ENCODE results near the gene MED23. TPM values are rescaled to one million over a fixed set of nuclear protein-coding genes. Genes with fewer than 3 reads are reported as not detected.

The MED23 gene
- total and polyA plus RNA-seq, 2 donors (not counting 1 experiment from before 2014, with no cell fraction given): 25.1 to 27.4 TPM

DNA sequence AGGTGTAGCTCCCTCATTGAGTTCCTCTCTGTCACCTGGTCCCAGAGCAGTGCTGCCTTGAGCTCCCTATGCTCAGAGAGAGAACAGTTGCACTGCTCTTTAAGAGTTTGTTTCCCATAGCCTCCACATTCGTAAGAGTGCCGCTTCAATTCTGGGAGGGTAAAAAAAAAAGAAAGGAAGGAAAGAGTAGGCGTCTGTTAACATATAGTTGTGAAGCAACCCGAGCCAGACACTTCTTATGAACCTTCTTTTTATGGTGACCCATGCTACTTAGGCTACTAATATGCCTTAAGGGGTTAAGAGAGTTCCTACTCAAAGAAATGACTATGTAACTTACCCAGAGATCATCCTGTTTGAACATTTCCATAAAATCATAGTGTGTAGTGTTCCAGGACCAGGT, 59.3 kb downstream of the MED23 start:
- H3K79me2 ChIP-seq (ENCODE audit: control insufficient read depth, insufficient read depth, low read length): no peaks in the 10 kb centered on the region
- no peak overlapping the region for H2AFZ ChIP-seq (ENCODE audit: low read length)
- H4K20me1 ChIP-seq (ENCODE audit: control insufficient read depth, extremely low read depth, insufficient read depth, low read length): no peaks in the 10 kb centered on the region
- TF ChIP-seq, protein P1, sequence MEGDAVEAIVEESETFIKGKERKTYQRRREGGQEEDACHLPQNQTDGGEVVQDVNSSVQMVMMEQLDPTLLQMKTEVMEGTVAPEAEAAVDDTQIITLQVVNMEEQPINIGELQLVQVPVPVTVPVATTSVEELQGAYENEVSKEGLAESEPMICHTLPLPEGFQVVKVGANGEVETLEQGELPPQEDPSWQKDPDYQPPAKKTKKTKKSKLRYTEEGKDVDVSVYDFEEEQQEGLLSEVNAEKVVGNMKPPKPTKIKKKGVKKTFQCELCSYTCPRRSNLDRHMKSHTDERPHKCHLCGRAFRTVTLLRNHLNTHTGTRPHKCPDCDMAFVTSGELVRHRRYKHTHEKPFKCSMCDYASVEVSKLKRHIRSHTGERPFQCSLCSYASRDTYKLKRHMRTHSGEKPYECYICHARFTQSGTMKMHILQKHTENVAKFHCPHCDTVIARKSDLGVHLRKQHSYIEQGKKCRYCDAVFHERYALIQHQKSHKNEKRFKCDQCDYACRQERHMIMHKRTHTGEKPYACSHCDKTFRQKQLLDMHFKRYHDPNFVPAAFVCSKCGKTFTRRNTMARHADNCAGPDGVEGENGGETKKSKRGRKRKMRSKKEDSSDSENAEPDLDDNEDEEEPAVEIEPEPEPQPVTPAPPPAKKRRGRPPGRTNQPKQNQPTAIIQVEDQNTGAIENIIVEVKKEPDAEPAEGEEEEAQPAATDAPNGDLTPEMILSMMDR (conservative IDR thresholded peaks at IDR 0.05 in 1 of 2, IDR thresholded peaks at IDR 0.05 in 1 of 2; ENCODE audit: low read depth in 1 of 2, low read length in 2 of 2): no peak
- TF ChIP-seq EZH2 (IDR thresholded peaks at IDR 0.05; ENCODE audit: low read length, missing control alignments): no peak
- no peak for DNase-seq (ENCODE audit: low read depth in 2 of 2)
- no peak overlapping the region for H3K4me3 ChIP-seq (replicated peaks in 1 of 4; ENCODE audit: control extremely low read depth in 1 of 4, insufficient read depth in 1 of 4, low read depth in 3 of 4, low read length in 4 of 4)
- no peak overlapping the region for H3K27ac ChIP-seq (ENCODE audit: insufficient read depth, low read length)
- no peak overlapping the region for H3K4me2 ChIP-seq (ENCODE audit: extremely low read depth, insufficient read depth, low read length)
- no peak overlapping the region for H3K9ac ChIP-seq (ENCODE audit: insufficient read depth, low read length)
- H3K36me3 ChIP-seq (ENCODE audit: control insufficient read depth, insufficient read depth, low read length): no peaks in the 10 kb centered on the region
- H3K9me3 ChIP-seq (ENCODE audit: control insufficient read depth, insufficient read depth, low read depth, low read length): no peaks in the 10 kb centered on the region
- H3K27me3 ChIP-seq (ENCODE audit: control insufficient read depth, insufficient read depth, low read length): no peaks in the 10 kb centered on the region
- no peaks in the 10 kb centered on the region for H3K4me1 ChIP-seq (ENCODE audit: control insufficient read depth, extremely low read depth, insufficient read depth, low read length)

DNA sequence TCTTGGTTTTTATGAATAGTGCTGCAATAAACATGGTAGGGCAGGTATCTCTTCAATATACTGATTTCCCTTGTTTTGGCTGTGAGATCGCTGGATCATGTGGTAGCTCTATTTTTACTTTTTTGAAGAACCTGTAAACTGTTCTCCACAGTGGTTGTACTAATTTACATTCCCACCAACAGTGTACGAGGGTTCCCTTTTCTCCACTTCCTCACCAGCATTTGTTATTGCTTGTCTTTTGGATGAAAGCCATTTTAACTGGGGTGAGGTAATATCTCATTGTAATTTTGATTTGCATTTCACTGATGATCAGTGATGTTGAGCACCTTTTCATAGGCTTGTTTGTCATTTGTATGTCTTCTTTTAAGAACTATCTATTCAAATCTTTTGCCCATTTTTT, 63.0 kb downstream of the MED23 start:
- Histone ChIP-seq H3K36me3 (ENCODE audit: control insufficient read depth, insufficient read depth, low read length) (no peaks in the 10 kb centered on the region), H3K27ac (ENCODE audit: insufficient read depth, low read length) (no peak overlapping the region), H3K4me2 (ENCODE audit: extremely low read depth, insufficient read depth, low read length) (no peak overlapping the region), H3K9me3 (ENCODE audit: control insufficient read depth, insufficient read depth, low read depth, low read length) (no peaks in the 10 kb centered on the region), H3K79me2 (ENCODE audit: control insufficient read depth, insufficient read depth, low read length) (no peaks in the 10 kb centered on the region), H2AFZ (ENCODE audit: low read length) (no peak overlapping the region), H4K20me1 (ENCODE audit: control insufficient read depth, extremely low read depth, insufficient read depth, low read length) (no peaks in the 10 kb centered on the region), H3K27me3 (ENCODE audit: control insufficient read depth, insufficient read depth, low read length) (no peaks in the 10 kb centered on the region), H3K4me3 (replicated peaks in 1 of 4; ENCODE audit: control extremely low read depth in 1 of 4, insufficient read depth in 1 of 4, low read depth in 3 of 4, low read length in 4 of 4) (no peak overlapping the region), H3K4me1 (ENCODE audit: control insufficient read depth, extremely low read depth, insufficient read depth, low read length) (no peaks in the 10 kb centered on the region), H3K9ac (ENCODE audit: insufficient read depth, low read length) (no peak overlapping the region)
- no peak for TF ChIP-seq EZH2 (IDR thresholded peaks at IDR 0.05; ENCODE audit: low read length, missing control alignments)
- TF ChIP-seq, protein P1 (conservative IDR thresholded peaks at IDR 0.05 in 1 of 2, IDR thresholded peaks at IDR 0.05 in 1 of 2; ENCODE audit: low read depth in 1 of 2, low read length in 2 of 2): no peak
- DNase-seq (ENCODE audit: low read depth in 2 of 2): no peak

DNA sequence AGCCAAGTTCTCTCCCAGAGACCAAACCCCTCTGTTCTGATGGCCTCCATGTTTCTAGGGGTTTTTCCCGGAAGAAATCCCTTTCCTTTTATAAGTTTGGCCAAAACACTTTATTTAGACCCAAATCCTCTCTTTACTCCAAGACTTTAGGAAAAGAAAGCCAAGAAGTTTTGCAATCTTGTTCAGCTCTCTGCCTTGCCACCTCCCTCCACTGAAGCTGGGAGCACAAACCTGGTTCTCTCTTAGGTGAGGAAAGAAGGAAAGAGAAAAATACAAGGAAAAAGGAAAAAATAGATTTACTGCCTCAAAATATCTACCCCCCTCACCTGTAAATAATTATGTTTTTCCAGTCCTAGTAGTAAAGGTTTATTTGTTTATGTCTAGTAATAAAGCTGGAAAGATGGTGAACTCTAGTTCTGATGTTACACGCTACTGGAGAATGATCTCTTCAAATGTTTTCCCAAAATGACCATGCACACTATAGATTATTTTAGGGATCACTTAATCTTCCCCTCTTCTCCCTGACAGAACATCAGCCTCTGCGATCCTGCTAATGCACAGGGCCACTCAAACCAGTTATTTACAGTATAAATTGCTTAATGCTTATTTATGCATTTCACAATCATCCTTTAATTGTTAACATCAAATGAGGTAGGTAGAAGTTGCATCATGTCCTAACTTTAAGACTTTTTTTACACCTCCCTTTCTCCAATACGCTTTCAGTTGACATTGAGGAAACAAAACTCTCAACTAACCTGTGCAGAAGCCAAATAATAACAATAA, 65.9 kb downstream of the MED23 start:
- Histone ChIP-seq H3K36me3 (ENCODE audit: control insufficient read depth, insufficient read depth, low read length) (no peaks in the 10 kb centered on the region), H3K4me1 (ENCODE audit: control insufficient read depth, extremely low read depth, insufficient read depth, low read length) (no peaks in the 10 kb centered on the region), H3K79me2 (ENCODE audit: control insufficient read depth, insufficient read depth, low read length) (no peaks in the 10 kb centered on the region), H3K9me3 (ENCODE audit: control insufficient read depth, insufficient read depth, low read depth, low read length) (no peaks in the 10 kb centered on the region), H3K27ac (ENCODE audit: insufficient read depth, low read length) (no peak overlapping the region), H3K27me3 (ENCODE audit: control insufficient read depth, insufficient read depth, low read length) (no peaks in the 10 kb centered on the region), H3K4me2 (ENCODE audit: extremely low read depth, insufficient read depth, low read length) (no peak overlapping the region), H3K9ac (ENCODE audit: insufficient read depth, low read length) (no peak overlapping the region), H4K20me1 (ENCODE audit: control insufficient read depth, extremely low read depth, insufficient read depth, low read length) (no peaks in the 10 kb centered on the region), H2AFZ (ENCODE audit: low read length) (no peak overlapping the region), H3K4me3 (replicated peaks in 1 of 4; ENCODE audit: control extremely low read depth in 1 of 4, insufficient read depth in 1 of 4, low read depth in 3 of 4, low read length in 4 of 4) (no peak overlapping the region)
- no peak for DNase-seq (ENCODE audit: low read depth in 2 of 2)
- TF ChIP-seq, protein P1 (conservative IDR thresholded peaks at IDR 0.05 in 1 of 2, IDR thresholded peaks at IDR 0.05 in 1 of 2; ENCODE audit: low read depth in 1 of 2, low read length in 2 of 2): no peak
- TF ChIP-seq EZH2 (IDR thresholded peaks at IDR 0.05; ENCODE audit: low read length, missing control alignments): no peak

Data from fibroblast of lung (primary cell).